IMR-90 (cell line): ENCODE data around the gene FKBP11. TPM values are rescaled to one million over a fixed set of nuclear protein-coding genes. Genes with fewer than 3 reads are reported as not detected.

Experiments used
- ATAC-seq: fragments of 200-7000 bp; cut with Tn5 transposase; 2 replicates; pipeline ENCODE4 v1.9.1; 2020; ENCODE audit warnings: low read depth, mild to moderate bottlenecking, moderate library complexity
- BruUV-seq: library from RNA; stranded (reverse); fragments of 400-500 nt; replicated peaks from 2 replicates; lab custom pipeline; 2021; lab: Mats Ljungman, UMichigan
- CTCF ChIA-PET: fragments of 300-600 bp; formaldehyde crosslinking; extraction: SDS; loops from one replicate; lab custom pipeline; 2021; ENCODE audit warnings: antibody characterized with exemption; lab: Yijun Ruan, JAX
- POLR2A ChIA-PET: fragments of 300-600 bp; sonication (Branson Sonifier 250); formaldehyde crosslinking; loops from one replicate; lab custom pipeline; 2022; ENCODE audit warnings: antibody characterized with exemption; ENCODE audit not compliant: unreplicated experiment; lab: Charles Lee
- DNase-seq: peaks from one replicate; pipeline ENCODE4 v3.0.0; 2013
- H2AFZ ChIP-seq: replicated peaks from 2 replicates; pipeline ENCODE3; 2013; ENCODE audit warnings: low read length, mild to moderate bottlenecking; ENCODE audit not compliant: poor library complexity
- H2AK5ac ChIP-seq: 2 replicates; pipeline ENCODE4 v1.6.1; 2013; ENCODE audit warnings: low read depth, low read length, inconsistent platforms
- H2AK9ac ChIP-seq: replicated peaks from 2 replicates; pipeline ENCODE3; 2013; ENCODE audit warnings: mild to moderate bottlenecking, low read depth, low read length, moderate library complexity; ENCODE audit not compliant: poor library complexity
- H2BK120ac ChIP-seq: 2 replicates; pipeline ENCODE4 v1.6.1; 2013; ENCODE audit warnings: low read depth, low read length, inconsistent platforms
- H2BK15ac ChIP-seq: 3 replicates; pipeline ENCODE4 v1.6.1; 2013; ENCODE audit warnings: low read depth, low read length, inconsistent platforms
- H2BK20ac ChIP-seq: 2 replicates; pipeline ENCODE4 v1.6.1; 2013; ENCODE audit warnings: low read depth, mild to moderate bottlenecking, inconsistent platforms, low read length, moderate library complexity
- H2BK5ac ChIP-seq: 2 replicates; pipeline ENCODE4 v1.6.1; 2013; ENCODE audit warnings: mild to moderate bottlenecking, low read depth, low read length, inconsistent platforms; ENCODE audit not compliant: poor library complexity, severe bottlenecking
- H3K14ac ChIP-seq: replicated peaks from 2 replicates; pipeline ENCODE4 v1.6.1; 2013; ENCODE audit warnings: low read depth, low read length, inconsistent platforms
- H3K18ac ChIP-seq: 2 replicates; pipeline ENCODE4 v1.6.1; 2013; ENCODE audit warnings: low read depth, low read length, control low read depth
- H3K23ac ChIP-seq: 2 replicates; pipeline ENCODE4 v1.6.1; 2013; ENCODE audit warnings: low read depth, low read length, inconsistent platforms
- H3K27ac ChIP-seq: 2 replicates; pipeline ENCODE4 v1.5.1; 2013; ENCODE audit warnings: mild to moderate bottlenecking, control low read depth, low read length; ENCODE audit not compliant: insufficient read depth
- H3K27me3 ChIP-seq: 2 replicates; pipeline ENCODE4 v1.6.1; 2013; ENCODE audit warnings: low read length; ENCODE audit not compliant: control insufficient read depth, insufficient read depth
- H3K36me3 ChIP-seq: 2 replicates; pipeline ENCODE4 v1.6.1; 2013; ENCODE audit warnings: low read length, mixed read lengths; ENCODE audit not compliant: control insufficient read depth, insufficient read depth
- H3K4ac ChIP-seq: 2 replicates; pipeline ENCODE4 v1.6.1; 2013; ENCODE audit warnings: low read depth, low read length, inconsistent platforms
- H3K4me1 ChIP-seq: 2 replicates; pipeline ENCODE4 v1.6.1; 2013; ENCODE audit warnings: low read length, mixed read lengths; ENCODE audit not compliant: control insufficient read depth, insufficient read depth
- H3K4me2 ChIP-seq: 2 replicates; pipeline ENCODE4 v1.6.1; 2013; ENCODE audit warnings: low read depth, mild to moderate bottlenecking, control low read depth, low read length, moderate library complexity
- H3K4me3 ChIP-seq: 2 replicates; pipeline ENCODE4 v1.5.1; 2013; ENCODE audit warnings: low read depth, mild to moderate bottlenecking, control low read depth, low read length, moderate library complexity; ENCODE audit not compliant: insufficient read depth
- H3K56ac ChIP-seq: 2 replicates; pipeline ENCODE4 v1.6.1; 2013; ENCODE audit warnings: low read length, inconsistent platforms; ENCODE audit not compliant: insufficient read depth; ENCODE audit errors: extremely low read depth
- H3K79me1 ChIP-seq, 2 experiments: 2 replicates each; pipeline ENCODE4 v1.6.1; 2013; ENCODE audit warnings: low read length in 2 of 2, inconsistent platforms in 1 of 2, low read depth in 1 of 2
- H3K9ac ChIP-seq: 2 replicates; pipeline ENCODE4 v1.6.1; 2013; ENCODE audit warnings: low read depth, low read length, control low read depth
- H3K9me1 ChIP-seq: 2 replicates; pipeline ENCODE4 v1.6.1; 2013; ENCODE audit warnings: low read length, inconsistent platforms; ENCODE audit not compliant: insufficient read depth
- H3K9me3 ChIP-seq: 2 replicates; pipeline ENCODE4 v1.6.1; 2013; ENCODE audit warnings: low read length; ENCODE audit not compliant: control insufficient read depth, insufficient read depth
- H4K20me1 ChIP-seq: 2 replicates; pipeline ENCODE4 v1.6.1; 2013; ENCODE audit warnings: low read length, inconsistent platforms; ENCODE audit not compliant: insufficient read depth
- H4K5ac ChIP-seq: 2 replicates; pipeline ENCODE4 v1.6.1; 2013; ENCODE audit warnings: mild to moderate bottlenecking, low read depth, low read length, control low read depth
- H4K8ac ChIP-seq, 2 experiments: 2 replicates each; pipeline ENCODE4 v1.6.1; 2013; ENCODE audit warnings: low read depth in 2 of 2, low read length in 2 of 2, control low read depth in 1 of 2, inconsistent platforms in 1 of 2
- H4K91ac ChIP-seq: 2 replicates; pipeline ENCODE4 v1.6.1; 2013; ENCODE audit warnings: low read depth, low read length, inconsistent platforms; ENCODE audit not compliant: insufficient read depth
- BHLHE40 ChIP-seq: fragments of 150-350 bp; IDR thresholded peaks from 2 replicates; pipeline ENCODE4 v1.6.1; 2016; ENCODE audit warnings: mild to moderate bottlenecking, low read depth, low read length
- CEBPB ChIP-seq: IDR thresholded peaks from 2 replicates; pipeline ENCODE4 v1.6.1; 2012; ENCODE audit warnings: low read depth, low read length, improper control_type of control experiment
- CHD1 ChIP-seq: IDR thresholded peaks from 2 replicates; pipeline ENCODE4 v1.6.1; 2012; ENCODE audit warnings: low read depth, low read length, improper control_type of control experiment
- FOS ChIP-seq: fragments of 150-350 bp; IDR thresholded peaks from 2 replicates; pipeline ENCODE4 v1.6.1; 2016; ENCODE audit warnings: low read depth, low read length
- MAFK ChIP-seq: IDR thresholded peaks from 2 replicates; pipeline ENCODE4 v1.6.1; 2012; ENCODE audit warnings: low read depth, low read length, improper control_type of control experiment
- MAZ ChIP-seq: IDR thresholded peaks from 2 replicates; pipeline ENCODE4 v1.6.1; 2012; ENCODE audit warnings: low read depth, mild to moderate bottlenecking, low read length, improper control_type of control experiment, moderate library complexity, borderline replicate concordance
- MXI1 ChIP-seq: IDR thresholded peaks from 2 replicates; pipeline ENCODE4 v1.6.1; 2012; ENCODE audit warnings: low read depth, mild to moderate bottlenecking, low read length, moderate library complexity, borderline replicate concordance
- NFE2L2 ChIP-seq: fragments of 150-350 bp; IDR thresholded peaks from 2 replicates; pipeline ENCODE4 v1.6.1; 2016; ENCODE audit warnings: low read depth, mild to moderate bottlenecking, low read length
- RAD21 ChIP-seq: IDR thresholded peaks from 2 replicates; pipeline ENCODE4 v1.6.1; 2012; ENCODE audit warnings: low read length, improper control_type of control experiment
- RFX5 ChIP-seq: IDR thresholded peaks from 2 replicates; pipeline ENCODE4 v1.8.0; 2012; ENCODE audit warnings: low read depth, mild to moderate bottlenecking, low read length, moderate library complexity
- SMC3 ChIP-seq: fragments of 150-350 bp; IDR thresholded peaks from 2 replicates; pipeline ENCODE4 v1.6.1; 2016; ENCODE audit warnings: low read depth, mild to moderate bottlenecking, antibody characterized with exemption, low read length, moderate library complexity
- WGBS, 2 experiments: methylation state at CpG; one replicate each; pipeline versions ENCODE4 v1.1.5 to v1.1.7; 2013; ENCODE audit warnings: missing lambda C conversion rate in 2 of 2; ENCODE audit not compliant: insufficient read length in 1 of 2; ENCODE audit errors: extremely low coverage in 2 of 2; 5-methylcytosine and 5-hydroxymethylcytosine counted together
- dilution Hi-C: fragments of 300-500 bp; cut with HindIII; formaldehyde crosslinking; loops from one replicate; pipeline ENCODE4 v1.14.3; 2018; ENCODE audit warnings: low sequenced_read_pairs; ENCODE audit not compliant: unreplicated experiment
- in situ Hi-C: fragments of 300-500 bp; cut with MboI; formaldehyde crosslinking; loops from 3 replicates; pipeline ENCODE4 v1.14.3; 2019; ENCODE audit warnings: low sequenced_read_pairs, inconsistent platforms, mixed read lengths
- intact Hi-C: fragments of 100-400 bp; cut with micrococcal nuclease; formaldehyde crosslinking; loops from 2 replicates; pipeline ENCODE4 v1.10.0; 2022
- polyA plus RNA-seq, 3 experiments: library from polyadenylated mRNA; depleted of rRNA; stranded (reverse); fragments of >200 nt; gene quantifications; 2 replicates each; pipeline ENCODE4 v1.2.3, GENCODE V29; 2012; ENCODE audit warnings: low replicate concordance in 1 of 3
- total RNA-seq: library from RNA; depleted of rRNA; stranded (reverse); fragments of >200 nt; gene quantifications from 2 replicates; pipeline ENCODE4 v1.2.3, GENCODE V29; 2012
- TF ChIP-seq, protein P1 (sequence below): conservative IDR thresholded peaks from 2 replicates; pipeline ENCODE4 v1.5.1; 2012; ENCODE audit warnings: mild to moderate bottlenecking, low read depth, low read length, improper control_type of control experiment
- TF ChIP-seq, protein P2 (sequence below): fragments of 150-350 bp; IDR thresholded peaks from 2 replicates; pipeline ENCODE4 v1.6.1; 2017; ENCODE audit warnings: mild to moderate bottlenecking, antibody characterized with exemption, low read length, low read depth
- TF ChIP-seq, protein P3 (sequence below): fragments of 150-350 bp; IDR thresholded peaks from 2 replicates; pipeline ENCODE4 v1.6.1; 2016; ENCODE audit warnings: low read depth, mild to moderate bottlenecking, low read length, moderate library complexity, borderline replicate concordance

Gene FKBP11
- total and polyA plus RNA-seq, 2 of the 4 experiments (the other 2 are of a cell fraction), result 5.0 to 40.0 TPM

DNA sequence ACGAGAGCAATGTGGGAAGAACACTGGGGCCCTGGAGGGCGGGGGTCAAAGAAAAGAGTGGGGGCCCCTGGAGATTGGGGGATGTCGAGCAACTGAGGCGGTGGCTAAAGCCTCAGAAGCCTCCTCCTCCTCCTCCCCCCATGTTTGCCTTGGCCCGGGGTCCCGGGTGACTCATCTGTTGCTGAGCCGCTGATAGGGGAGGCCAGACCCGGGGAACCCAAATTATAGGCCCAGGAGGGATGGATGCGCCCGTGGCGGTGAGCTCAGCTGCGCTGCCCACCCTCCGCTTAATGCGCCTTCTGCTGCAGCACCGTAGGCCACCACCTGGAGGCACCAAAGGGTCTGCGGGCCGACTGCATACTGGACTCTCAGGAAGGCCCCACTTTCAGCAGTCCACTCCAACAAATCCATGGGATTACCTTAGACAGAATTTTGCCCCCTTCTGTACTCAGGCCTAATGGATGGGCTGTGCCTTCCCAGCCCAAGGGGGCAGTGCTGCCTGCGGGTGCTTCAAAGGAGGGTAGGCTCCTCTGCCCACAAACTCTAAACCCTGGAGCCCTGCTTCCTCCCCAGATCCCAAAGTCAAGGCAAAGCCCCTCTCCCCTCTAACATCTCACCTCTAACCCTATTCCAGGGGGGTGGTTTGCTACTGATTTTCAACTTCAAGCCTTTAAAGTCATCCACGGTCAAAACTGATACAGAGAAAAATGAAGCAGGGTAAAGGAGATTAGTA is 48.8 kb upstream of the FKBP11 start:
- Histone ChIP-seq H4K5ac (no peak overlapping the region), H3K79me1 (no peaks in the 10 kb centered on the region), H2BK120ac (no peak overlapping the region), H3K23ac (no peak overlapping the region), H3K27me3 (peaks cover 75% of the 10 kb centered on the region), H3K18ac (no peak overlapping the region), H2AFZ (peak overlapping the region; percentile 23), H3K9me1 (peaks cover 12% of the 10 kb centered on the region), H2BK5ac (no peak overlapping the region), H2BK20ac (no peak overlapping the region), H3K4me1 (peaks cover 14% of the 10 kb centered on the region), H3K56ac (no peak overlapping the region), H3K4me3 (no peak overlapping the region), H4K8ac (no peak overlapping the region), H2BK15ac (no peak overlapping the region), H3K9ac (no peak overlapping the region), H3K4me2 (no peak overlapping the region), H4K20me1 (peaks cover 9% of the 10 kb centered on the region), H3K36me3 (no peaks in the 10 kb centered on the region), H3K4ac (no peak overlapping the region), H2AK9ac (no peak overlapping the region), H2AK5ac (no peak overlapping the region), H4K91ac (no peak overlapping the region), H3K27ac (no peak overlapping the region), H3K14ac (no peak overlapping the region), H3K9me3 (no peaks in the 10 kb centered on the region)
- WGBS, 2 experiments, result 11% methylated on average over 8 of the region's 19 CpGs; no CpG with 5 or more reads in 1 of the 2 experiments
- ChIA-PET POLR2A (no interaction called here), CTCF (interaction anchor here (1.0 kb wide), 1 partner anchor 14 kb away, joined by 4 read pairs; no protein-coding TSS in a partner anchor)
- ATAC-seq, result peak; percentile 68
- peak; percentile 54 for DNase-seq
- in situ Hi-C loops (no loop called here), dilution Hi-C loops (no loop called here), intact Hi-C loops (no loop called here)
- TF ChIP-seq, protein P1, sequence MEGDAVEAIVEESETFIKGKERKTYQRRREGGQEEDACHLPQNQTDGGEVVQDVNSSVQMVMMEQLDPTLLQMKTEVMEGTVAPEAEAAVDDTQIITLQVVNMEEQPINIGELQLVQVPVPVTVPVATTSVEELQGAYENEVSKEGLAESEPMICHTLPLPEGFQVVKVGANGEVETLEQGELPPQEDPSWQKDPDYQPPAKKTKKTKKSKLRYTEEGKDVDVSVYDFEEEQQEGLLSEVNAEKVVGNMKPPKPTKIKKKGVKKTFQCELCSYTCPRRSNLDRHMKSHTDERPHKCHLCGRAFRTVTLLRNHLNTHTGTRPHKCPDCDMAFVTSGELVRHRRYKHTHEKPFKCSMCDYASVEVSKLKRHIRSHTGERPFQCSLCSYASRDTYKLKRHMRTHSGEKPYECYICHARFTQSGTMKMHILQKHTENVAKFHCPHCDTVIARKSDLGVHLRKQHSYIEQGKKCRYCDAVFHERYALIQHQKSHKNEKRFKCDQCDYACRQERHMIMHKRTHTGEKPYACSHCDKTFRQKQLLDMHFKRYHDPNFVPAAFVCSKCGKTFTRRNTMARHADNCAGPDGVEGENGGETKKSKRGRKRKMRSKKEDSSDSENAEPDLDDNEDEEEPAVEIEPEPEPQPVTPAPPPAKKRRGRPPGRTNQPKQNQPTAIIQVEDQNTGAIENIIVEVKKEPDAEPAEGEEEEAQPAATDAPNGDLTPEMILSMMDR, result peak; percentile 60
- TF ChIP-seq MAZ (no peak), FOS (no peak; the same call in 1 of the 2 replicates), CHD1 (no peak), NFE2L2 (no peak), RFX5 (peak; percentile 57; the same call in 1 of the 2 replicates), SMC3 (peak; percentile 32; the same call in 1 of the 2 replicates), CEBPB (no peak), MXI1 (no peak), RAD21 (peak; percentile 56), MAFK (no peak), BHLHE40 (no peak)
- TF ChIP-seq, protein P2, sequence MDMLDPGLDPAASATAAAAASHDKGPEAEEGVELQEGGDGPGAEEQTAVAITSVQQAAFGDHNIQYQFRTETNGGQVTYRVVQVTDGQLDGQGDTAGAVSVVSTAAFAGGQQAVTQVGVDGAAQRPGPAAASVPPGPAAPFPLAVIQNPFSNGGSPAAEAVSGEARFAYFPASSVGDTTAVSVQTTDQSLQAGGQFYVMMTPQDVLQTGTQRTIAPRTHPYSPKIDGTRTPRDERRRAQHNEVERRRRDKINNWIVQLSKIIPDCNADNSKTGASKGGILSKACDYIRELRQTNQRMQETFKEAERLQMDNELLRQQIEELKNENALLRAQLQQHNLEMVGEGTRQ, result no peak
- TF ChIP-seq, protein P3, sequence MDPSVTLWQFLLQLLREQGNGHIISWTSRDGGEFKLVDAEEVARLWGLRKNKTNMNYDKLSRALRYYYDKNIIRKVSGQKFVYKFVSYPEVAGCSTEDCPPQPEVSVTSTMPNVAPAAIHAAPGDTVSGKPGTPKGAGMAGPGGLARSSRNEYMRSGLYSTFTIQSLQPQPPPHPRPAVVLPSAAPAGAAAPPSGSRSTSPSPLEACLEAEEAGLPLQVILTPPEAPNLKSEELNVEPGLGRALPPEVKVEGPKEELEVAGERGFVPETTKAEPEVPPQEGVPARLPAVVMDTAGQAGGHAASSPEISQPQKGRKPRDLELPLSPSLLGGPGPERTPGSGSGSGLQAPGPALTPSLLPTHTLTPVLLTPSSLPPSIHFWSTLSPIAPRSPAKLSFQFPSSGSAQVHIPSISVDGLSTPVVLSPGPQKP, result no peak
- no TSS peak for BruUV-seq
